Thyroid gland (tissue), 4 donors: ENCODE measurements around the gene GRIK4. TPM values are rescaled to one million over a fixed set of nuclear protein-coding genes. Genes with fewer than 3 reads are reported as not detected.

ENCODE experiments used
- DNase-seq, 2 donors: peaks; one replicate each; pipeline ENCODE4 v3.0.0-alpha.2; 2019
- H3K27ac ChIP-seq, 3 donors: fragments of 200-600 bp; sonication (generic); 1 replicate in 2 of 3; 2 replicates in 1 of 3; pipeline ENCODE4 v1.5.1; 2016 to 2019; ENCODE audit warnings: mild to moderate bottlenecking in 1 of 3, moderate library complexity in 1 of 3
- H3K27me3 ChIP-seq: fragments of 200-600 bp; sonication (generic); one replicate; pipeline ENCODE4 v1.5.1; 2019
- H3K36me3 ChIP-seq, 2 donors: fragments of 200-600 bp; sonication (generic); one replicate each; pipeline ENCODE4 v1.5.1; 2016 to 2019
- H3K4me1 ChIP-seq, 2 donors: fragments of 200-600 bp; sonication (generic); one replicate each; pipeline ENCODE4 v1.5.1; 2017 to 2019
- H3K4me3 ChIP-seq, 3 donors: fragments of 200-600 bp; sonication (generic); replicated peaks in 1 of 3; 1 replicate in 2 of 3; 2 replicates in 1 of 3; pipeline ENCODE4 v1.5.1; 2016; ENCODE audit warnings: mild to moderate bottlenecking in 1 of 3
- H3K9me3 ChIP-seq: fragments of 200-600 bp; sonication (generic); one replicate; pipeline ENCODE4 v1.5.1; 2017
- POLR2A ChIP-seq, 2 donors: fragments of 450-650 bp; IDR thresholded peaks; one replicate each; pipeline ENCODE4 v1.6.1; 2017; ENCODE audit warnings: antibody characterized with exemption in 2 of 2, mild to moderate bottlenecking in 2 of 2, moderate library complexity in 1 of 2
- WGBS, 2 donors: methylation state at CpG; one replicate each; pipeline ENCODE4 v1.1.5; 2017; 5-methylcytosine and 5-hydroxymethylcytosine counted together
- intact Hi-C: fragments of 100-400 bp; cut with DNase I; formaldehyde crosslinking; loops from one replicate; pipeline ENCODE4 v1.15.1; 2023
- total RNA-seq, 4 donors: library from RNA; depleted of rRNA; stranded (reverse); fragments of >200 nt; gene quantifications; one replicate each; pipeline ENCODE4 v1.2.3, GENCODE V29; 2016
- TF ChIP-seq, protein P1 (sequence below), 6 experiments: fragments of 200-600 bp in 3 of 6; fragments of 450-650 bp in 3 of 6; sonication (generic) in 3 of 6; IDR thresholded peaks; one replicate each; pipeline ENCODE4 v1.5.1; 2016 to 2019; ENCODE audit warnings: antibody characterized with exemption in 6 of 6, mild to moderate bottlenecking in 2 of 6, inconsistent platforms in 1 of 6, moderate library complexity in 1 of 6

The GRIK4 gene
- total RNA-seq, 4 donors from 2014 or later: 0.54 to 3.7 (median 0.99) TPM

DNA sequence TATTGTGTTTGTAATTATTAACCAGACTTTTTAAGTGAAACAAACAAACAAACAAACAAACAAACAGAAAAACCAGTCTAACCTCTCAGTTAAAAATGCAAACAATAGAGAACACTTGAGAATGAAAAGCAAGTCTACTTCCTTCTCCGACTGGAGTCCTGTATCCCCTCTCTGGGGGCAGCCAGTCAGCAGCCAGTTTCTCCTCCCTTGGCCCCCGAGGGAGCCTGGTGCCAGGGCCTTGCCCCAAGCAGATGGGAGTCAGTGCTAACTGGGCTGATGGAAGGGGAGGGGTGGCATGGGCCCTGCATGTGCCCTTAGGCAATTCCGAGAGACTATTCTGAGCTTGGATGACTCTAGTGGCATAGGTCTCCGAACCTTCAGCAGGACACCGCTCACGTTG is 137.2 kb downstream of the GRIK4 start:
- intact Hi-C loops: no loop called here
- peaks cover 0 to 7% of the 10 kb centered on the region in 2 donors for H3K4me1 ChIP-seq

DNA sequence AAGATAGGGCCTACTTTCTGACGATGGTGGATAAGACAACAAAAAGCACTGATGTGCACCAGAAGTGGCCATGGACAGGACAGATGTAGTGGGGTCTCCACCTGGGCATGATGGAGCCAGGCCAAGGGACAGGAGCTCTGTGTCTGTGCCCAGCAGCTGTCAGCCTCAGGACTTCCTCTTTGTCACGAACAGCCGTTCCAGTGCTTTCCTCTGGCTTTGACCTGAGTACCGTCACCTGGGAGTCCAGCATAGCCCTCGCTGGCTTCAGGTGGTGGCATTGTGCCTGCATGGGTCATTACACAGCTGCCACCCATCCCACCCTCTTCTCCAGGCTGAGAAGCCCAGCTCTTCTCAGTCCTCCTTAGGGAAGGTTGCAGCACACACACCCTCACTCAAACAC is 137.8 kb downstream of the GRIK4 start:
- TF ChIP-seq, protein P1, sequence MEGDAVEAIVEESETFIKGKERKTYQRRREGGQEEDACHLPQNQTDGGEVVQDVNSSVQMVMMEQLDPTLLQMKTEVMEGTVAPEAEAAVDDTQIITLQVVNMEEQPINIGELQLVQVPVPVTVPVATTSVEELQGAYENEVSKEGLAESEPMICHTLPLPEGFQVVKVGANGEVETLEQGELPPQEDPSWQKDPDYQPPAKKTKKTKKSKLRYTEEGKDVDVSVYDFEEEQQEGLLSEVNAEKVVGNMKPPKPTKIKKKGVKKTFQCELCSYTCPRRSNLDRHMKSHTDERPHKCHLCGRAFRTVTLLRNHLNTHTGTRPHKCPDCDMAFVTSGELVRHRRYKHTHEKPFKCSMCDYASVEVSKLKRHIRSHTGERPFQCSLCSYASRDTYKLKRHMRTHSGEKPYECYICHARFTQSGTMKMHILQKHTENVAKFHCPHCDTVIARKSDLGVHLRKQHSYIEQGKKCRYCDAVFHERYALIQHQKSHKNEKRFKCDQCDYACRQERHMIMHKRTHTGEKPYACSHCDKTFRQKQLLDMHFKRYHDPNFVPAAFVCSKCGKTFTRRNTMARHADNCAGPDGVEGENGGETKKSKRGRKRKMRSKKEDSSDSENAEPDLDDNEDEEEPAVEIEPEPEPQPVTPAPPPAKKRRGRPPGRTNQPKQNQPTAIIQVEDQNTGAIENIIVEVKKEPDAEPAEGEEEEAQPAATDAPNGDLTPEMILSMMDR (IDR thresholded peaks at IDR 0.05): no peak
- no peak for TF ChIP-seq POLR2A (IDR thresholded peaks at IDR 0.05)
- Histone ChIP-seq H3K4me3 (no peak overlapping the region), H3K4me1 (peaks cover 0 to 7% of the 10 kb centered on the region in 2 donors), H3K9me3 (no peaks in the 10 kb centered on the region), H3K36me3 (no peaks in the 10 kb centered on the region), H3K27me3 (no peaks in the 10 kb centered on the region), H3K27ac (no peak overlapping the region)
- 53 to 62% methylated on average over 2 to 4 of the region's 5 CpGs for WGBS, 2 donors
- intact Hi-C loops: no loop called here
- no peak for DNase-seq

More for the DNA sequence above, 137.2 kb downstream of the GRIK4 start:
- no peaks in the 10 kb centered on the region for H3K9me3 ChIP-seq
- H3K27ac ChIP-seq: no peak overlapping the region
- TF ChIP-seq POLR2A (IDR thresholded peaks at IDR 0.05): no peak
- TF ChIP-seq, protein P1 (IDR thresholded peaks at IDR 0.05): no peak
- H3K4me3 ChIP-seq: no peak overlapping the region
- 67 to 78% methylated on average over 6 of the region's 6 CpGs for WGBS, 2 donors
- DNase-seq: no peak
- no peaks in the 10 kb centered on the region for H3K27me3 ChIP-seq
- no peaks in the 10 kb centered on the region for H3K36me3 ChIP-seq

DNA sequence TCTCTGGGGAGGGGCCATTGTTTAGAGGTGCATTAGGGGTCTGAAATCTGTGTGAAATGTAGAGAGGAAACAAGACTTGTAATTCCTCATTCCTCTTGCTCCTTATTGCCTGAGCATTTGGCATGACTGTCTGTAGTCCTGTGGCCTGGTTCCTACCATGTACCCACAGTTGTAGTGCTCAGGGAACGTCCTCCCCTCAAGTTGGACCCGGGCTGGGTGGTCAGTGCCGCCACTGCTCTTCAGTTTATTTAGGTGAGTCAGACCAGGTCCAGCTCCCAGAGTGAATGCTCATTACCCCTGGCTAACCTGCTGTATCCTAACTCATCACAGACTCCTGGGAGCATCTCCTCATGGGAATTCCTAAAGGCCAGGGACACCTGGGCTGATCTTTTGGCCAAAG is 139.8 kb downstream of the GRIK4 start:
- intact Hi-C loops: no loop called here

DNA sequence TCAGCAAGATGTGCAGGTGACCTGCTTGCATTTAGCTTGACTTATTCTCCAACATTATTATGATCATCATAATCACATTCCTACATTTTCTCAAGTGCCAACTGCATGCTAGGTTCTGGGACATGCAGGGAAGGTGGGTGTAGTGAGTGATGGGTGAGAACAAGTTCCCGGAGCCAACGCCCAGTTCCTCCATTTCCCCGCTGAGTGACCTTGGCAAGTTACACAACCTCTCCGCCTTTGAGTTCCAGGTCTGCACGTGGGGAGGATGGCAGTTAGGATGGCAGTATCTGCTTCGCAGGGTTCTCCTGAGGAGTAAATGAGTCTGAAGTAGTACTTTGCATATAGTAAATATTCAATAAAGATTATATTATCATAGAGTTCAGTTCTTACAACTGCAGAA is 140.3 kb downstream of the GRIK4 start:
- no peaks in the 10 kb centered on the region for H3K9me3 ChIP-seq
- no peak for DNase-seq
- H3K27ac ChIP-seq: no peak overlapping the region
- TF ChIP-seq POLR2A (IDR thresholded peaks at IDR 0.05): no peak
- TF ChIP-seq, protein P1 (IDR thresholded peaks at IDR 0.05): no peak
- H3K4me1 ChIP-seq: peaks cover 0 to 7% of the 10 kb centered on the region in 2 donors
- H3K36me3 ChIP-seq: no peaks in the 10 kb centered on the region
- H3K4me3 ChIP-seq: no peak overlapping the region
- no peaks in the 10 kb centered on the region for H3K27me3 ChIP-seq
- WGBS, 2 donors: 80 to 90% methylated on average over 6 of the region's 6 CpGs
- intact Hi-C loops: no loop called here

More for the DNA sequence above, 139.8 kb downstream of the GRIK4 start:
- Histone ChIP-seq H3K27me3 (no peaks in the 10 kb centered on the region), H3K4me3 (no peak overlapping the region), H3K4me1 (peaks cover 0 to 7% of the 10 kb centered on the region in 2 donors), H3K9me3 (no peaks in the 10 kb centered on the region), H3K27ac (no peak overlapping the region), H3K36me3 (no peaks in the 10 kb centered on the region)
- no peak for TF ChIP-seq POLR2A (IDR thresholded peaks at IDR 0.05)
- TF ChIP-seq, protein P1 (IDR thresholded peaks at IDR 0.05): no peak
- DNase-seq: no peak
- WGBS, 2 donors: 88 to 90% methylated on average over 3 of the region's 3 CpGs

DNA sequence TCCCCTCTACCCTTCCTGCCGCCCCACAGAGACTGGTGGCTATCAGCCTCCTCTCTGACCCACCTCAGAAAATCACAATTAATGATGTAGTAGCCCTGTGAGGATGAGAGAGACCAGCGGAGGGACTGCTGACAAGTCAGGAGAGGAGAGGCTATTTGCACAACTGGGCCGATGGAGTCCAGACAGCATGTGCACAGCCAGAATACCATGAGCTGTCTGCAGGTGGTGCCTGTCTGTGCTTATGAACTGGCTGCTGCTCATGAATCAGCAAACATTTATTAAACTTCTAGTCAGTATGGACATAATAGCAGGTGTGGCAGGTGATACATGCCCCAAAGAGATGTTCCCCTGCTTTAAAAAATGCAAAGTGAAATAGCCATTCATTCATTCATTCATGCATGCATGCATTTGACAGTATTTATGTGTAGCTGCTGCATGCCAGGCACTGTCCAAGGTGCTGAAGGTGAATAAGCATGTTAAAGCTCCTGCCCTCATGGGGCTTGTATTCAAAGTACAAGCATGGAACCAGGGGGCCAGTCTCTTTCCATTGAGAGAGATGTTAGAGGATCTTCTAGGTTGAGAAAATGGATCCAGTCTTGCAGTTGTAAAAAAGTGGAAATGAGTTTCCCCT is 141.3 kb downstream of the GRIK4 start:
- H3K27me3 ChIP-seq: no peaks in the 10 kb centered on the region
- H3K36me3 ChIP-seq: no peaks in the 10 kb centered on the region
- no peak overlapping the region for H3K4me3 ChIP-seq
- H3K4me1 ChIP-seq: peaks cover 0 to 7% of the 10 kb centered on the region in 2 donors
- TF ChIP-seq, protein P1 (IDR thresholded peaks at IDR 0.05): no peak
- no peak for TF ChIP-seq POLR2A (IDR thresholded peaks at IDR 0.05)
- H3K27ac ChIP-seq: no peak overlapping the region
- H3K9me3 ChIP-seq: no peaks in the 10 kb centered on the region
- 81 to 95% methylated on average over 3 of the region's 3 CpGs for WGBS, 2 donors
- intact Hi-C loops: no loop called here
- no peak for DNase-seq
